HCT116 (cell line): ENCODE measurements around the gene MT2A. TPM values are rescaled to one million over a fixed set of nuclear protein-coding genes. Genes with fewer than 3 reads are reported as not detected.
A peak's percentile ranks its signal among the peaks of the same experiment; 100 is the strongest.

ENCODE experiments used
- ATAC-seq: fragments of 200-7000 bp; cut with Tn5 transposase; 2 replicates; pipeline ENCODE4 v1.9.1; 2020; ENCODE audit warnings: mild to moderate bottlenecking, moderate library complexity
- BruUV-seq: library from RNA; stranded (reverse); fragments of 400-500 nt; replicated peaks from 2 replicates; lab custom pipeline; 2021; lab: Mats Ljungman, UMichigan
- CTCF ChIA-PET: fragments of 300-600 bp; sonication (Branson Sonifier 250); formaldehyde crosslinking; loops from one replicate; lab custom pipeline; 2021; ENCODE audit warnings: antibody characterized with exemption; lab: Charles Lee
- POLR2A ChIA-PET: fragments of 300-600, 350-600 bp; sonication (Branson Sonifier 250); formaldehyde crosslinking; loops from one replicate; lab custom pipeline; 2021; ENCODE audit warnings: antibody characterized with exemption; lab: Charles Lee
- RAD21 ChIA-PET, 2 experiments: fragments of 300-600 bp; sonication (Branson Sonifier 250); formaldehyde crosslinking; loops; one replicate each; lab custom pipeline; 2023; ENCODE audit warnings: low total read pairs in 2 of 2; ENCODE audit not compliant: uncharacterized antibody in 2 of 2, unreplicated experiment in 2 of 2, low non-redundant PET in 1 of 2; lab: Charles Lee
- DNase-seq: peaks from one replicate; pipeline ENCODE4 v3.0.0-alpha.2; 2010; ENCODE audit warnings: low read depth, low spot score
- H2AFZ ChIP-seq: fragments of 200-600 bp; shearing (Covaris generic), sonication (generic); 2 replicates; pipeline ENCODE4 v1.6.1; 2017; ENCODE audit warnings: low read depth, mixed run types, mixed read lengths, antibody characterized with exemption, low read length; ENCODE audit not compliant: poor library complexity, severe bottlenecking
- H3K27ac ChIP-seq: 2 replicates; pipeline ENCODE4 v1.5.1; 2012; ENCODE audit warnings: low read depth, low read length
- H3K27me3 ChIP-seq: fragments of 200-600 bp; sonication (generic); 2 replicates; pipeline ENCODE4 v1.6.1; 2016; ENCODE audit warnings: mixed run types, low read length, mixed read lengths; ENCODE audit not compliant: insufficient read depth
- H3K36me3 ChIP-seq, 2 experiments: fragments of 200-500 bp in 1 of 2; fragments of 200-600 bp in 1 of 2; sonication (Bioruptor generic) in 1 of 2; sonication (generic) in 1 of 2; 2 replicates each; pipeline versions ENCODE4 v1.5.1 to v1.6.1; 2014 to 2016; ENCODE audit warnings: low read length in 2 of 2, inconsistent platforms in 1 of 2, mixed read lengths in 1 of 2, mixed run types in 1 of 2; ENCODE audit not compliant: insufficient read depth in 2 of 2, control insufficient read depth in 1 of 2
- H3K4me1 ChIP-seq, 2 experiments: fragments of 200-600 bp in 1 of 2; sonication (generic) in 1 of 2; 2 replicates each; pipeline versions ENCODE4 v1.5.1 to v1.6.1; 2012 to 2017; ENCODE audit warnings: low read length in 2 of 2, inconsistent platforms in 1 of 2, mild to moderate bottlenecking in 1 of 2, mixed read lengths in 1 of 2, mixed run types in 1 of 2, moderate library complexity in 1 of 2; ENCODE audit not compliant: insufficient read depth in 2 of 2, control insufficient read depth in 1 of 2
- H3K4me2 ChIP-seq: fragments of 200-600 bp; sonication (generic); 2 replicates; pipeline ENCODE4 v1.6.1; 2017; ENCODE audit warnings: mixed run types, low read length, mixed read lengths
- H3K4me3 ChIP-seq, 2 experiments: fragments of 200-600 bp in 1 of 2; sonication (generic) in 1 of 2; replicated peaks in 1 of 2; 2 replicates each; pipeline ENCODE4 v1.5.1; 2011 to 2016; ENCODE audit warnings: low read length in 2 of 2, control low read depth in 1 of 2, low read depth in 1 of 2, mild to moderate bottlenecking in 1 of 2, mixed read lengths in 1 of 2, mixed run types in 1 of 2
- H3K79me2 ChIP-seq: fragments of 200-600 bp; sonication (generic); 2 replicates; pipeline ENCODE4 v1.6.1; 2017; ENCODE audit warnings: mild to moderate bottlenecking, mixed run types, low read length, moderate library complexity, mixed read lengths; ENCODE audit not compliant: insufficient read depth
- H3K9ac ChIP-seq: fragments of 200-600 bp; sonication (generic); 2 replicates; pipeline ENCODE4 v1.6.1; 2016; ENCODE audit warnings: low read length, mixed read lengths
- H3K9me2 ChIP-seq: fragments of 200-600 bp; sonication (generic), shearing (Covaris generic); 2 replicates; pipeline ENCODE4 v1.6.1; 2017; ENCODE audit warnings: mixed run types, mild to moderate bottlenecking, moderate library complexity; ENCODE audit not compliant: insufficient read depth
- H3K9me3 ChIP-seq, 2 experiments: fragments of 200-500 bp in 1 of 2; fragments of 200-600 bp in 1 of 2; sonication (Bioruptor generic) in 1 of 2; sonication (generic) in 1 of 2; 2 replicates each; pipeline ENCODE4 v1.6.1; 2014 to 2017; ENCODE audit warnings: low read length in 2 of 2, mixed read lengths in 2 of 2, inconsistent platforms in 1 of 2, low read depth in 1 of 2, mild to moderate bottlenecking in 1 of 2, mixed run types in 1 of 2, moderate library complexity in 1 of 2; ENCODE audit not compliant: control insufficient read depth in 1 of 2, insufficient read depth in 1 of 2
- H4K20me1 ChIP-seq: fragments of 200-600 bp; sonication (generic), shearing (Covaris generic); 2 replicates; pipeline ENCODE4 v1.6.1; 2017; ENCODE audit warnings: mixed run types, mild to moderate bottlenecking, moderate library complexity; ENCODE audit not compliant: insufficient read depth
- FOSL1 ChIP-seq: IDR thresholded peaks from 2 replicates; pipeline ENCODE4 v1.6.1; 2012; ENCODE audit warnings: low read depth
- JUND ChIP-seq: IDR thresholded peaks from 2 replicates; pipeline ENCODE4 v1.6.1; 2012
- intact Hi-C: fragments of 100-400 bp; cut with micrococcal nuclease; formaldehyde crosslinking; loops from 2 replicates; pipeline ENCODE4 v1.10.0; 2022
- total RNA-seq: library from RNA; stranded (reverse); gene quantifications from one replicate; pipeline ENCODE4 v1.2.1, GENCODE V29; 2021; ENCODE audit not compliant: unreplicated experiment
- TF ChIP-seq, protein P1 (sequence below): IDR thresholded peaks from 2 replicates; pipeline ENCODE4 v1.6.1; 2012; ENCODE audit warnings: low read depth

MT2A gene
- total RNA-seq, 1 experiment from 2014 or later: 710 TPM

DNA sequence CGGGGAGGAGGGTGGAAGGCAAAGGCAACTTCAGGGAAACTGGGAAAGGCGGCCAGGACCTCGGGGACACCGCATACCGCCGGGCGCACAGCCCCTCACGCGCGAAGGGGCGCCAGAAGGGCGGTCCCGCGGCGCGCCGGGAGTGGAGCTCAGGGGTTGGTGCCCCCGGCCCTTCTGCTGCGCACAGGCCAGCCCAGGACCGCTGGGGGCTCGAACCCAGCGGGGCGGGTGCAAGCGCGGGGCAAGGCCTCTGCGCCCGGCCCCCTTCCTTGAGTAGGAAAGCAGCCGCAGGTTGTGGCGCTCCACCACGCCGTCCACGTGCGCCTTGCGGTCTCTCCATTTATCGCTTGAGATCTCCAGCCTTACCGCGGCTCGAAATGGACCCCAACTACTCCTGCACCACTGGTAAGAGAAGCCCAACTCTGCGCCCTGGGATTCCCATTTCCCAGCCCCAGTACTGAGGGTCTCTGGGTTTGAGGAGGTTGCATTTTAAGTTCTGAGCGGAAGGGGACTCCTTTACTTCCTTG lies 27.1 kb downstream of the MT2A start (continued):
- TF ChIP-seq, protein P1, sequence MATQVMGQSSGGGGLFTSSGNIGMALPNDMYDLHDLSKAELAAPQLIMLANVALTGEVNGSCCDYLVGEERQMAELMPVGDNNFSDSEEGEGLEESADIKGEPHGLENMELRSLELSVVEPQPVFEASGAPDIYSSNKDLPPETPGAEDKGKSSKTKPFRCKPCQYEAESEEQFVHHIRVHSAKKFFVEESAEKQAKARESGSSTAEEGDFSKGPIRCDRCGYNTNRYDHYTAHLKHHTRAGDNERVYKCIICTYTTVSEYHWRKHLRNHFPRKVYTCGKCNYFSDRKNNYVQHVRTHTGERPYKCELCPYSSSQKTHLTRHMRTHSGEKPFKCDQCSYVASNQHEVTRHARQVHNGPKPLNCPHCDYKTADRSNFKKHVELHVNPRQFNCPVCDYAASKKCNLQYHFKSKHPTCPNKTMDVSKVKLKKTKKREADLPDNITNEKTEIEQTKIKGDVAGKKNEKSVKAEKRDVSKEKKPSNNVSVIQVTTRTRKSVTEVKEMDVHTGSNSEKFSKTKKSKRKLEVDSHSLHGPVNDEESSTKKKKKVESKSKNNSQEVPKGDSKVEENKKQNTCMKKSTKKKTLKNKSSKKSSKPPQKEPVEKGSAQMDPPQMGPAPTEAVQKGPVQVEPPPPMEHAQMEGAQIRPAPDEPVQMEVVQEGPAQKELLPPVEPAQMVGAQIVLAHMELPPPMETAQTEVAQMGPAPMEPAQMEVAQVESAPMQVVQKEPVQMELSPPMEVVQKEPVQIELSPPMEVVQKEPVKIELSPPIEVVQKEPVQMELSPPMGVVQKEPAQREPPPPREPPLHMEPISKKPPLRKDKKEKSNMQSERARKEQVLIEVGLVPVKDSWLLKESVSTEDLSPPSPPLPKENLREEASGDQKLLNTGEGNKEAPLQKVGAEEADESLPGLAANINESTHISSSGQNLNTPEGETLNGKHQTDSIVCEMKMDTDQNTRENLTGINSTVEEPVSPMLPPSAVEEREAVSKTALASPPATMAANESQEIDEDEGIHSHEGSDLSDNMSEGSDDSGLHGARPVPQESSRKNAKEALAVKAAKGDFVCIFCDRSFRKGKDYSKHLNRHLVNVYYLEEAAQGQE: no peak
- TF ChIP-seq, all 23 proteins: peak for 0

DNA sequence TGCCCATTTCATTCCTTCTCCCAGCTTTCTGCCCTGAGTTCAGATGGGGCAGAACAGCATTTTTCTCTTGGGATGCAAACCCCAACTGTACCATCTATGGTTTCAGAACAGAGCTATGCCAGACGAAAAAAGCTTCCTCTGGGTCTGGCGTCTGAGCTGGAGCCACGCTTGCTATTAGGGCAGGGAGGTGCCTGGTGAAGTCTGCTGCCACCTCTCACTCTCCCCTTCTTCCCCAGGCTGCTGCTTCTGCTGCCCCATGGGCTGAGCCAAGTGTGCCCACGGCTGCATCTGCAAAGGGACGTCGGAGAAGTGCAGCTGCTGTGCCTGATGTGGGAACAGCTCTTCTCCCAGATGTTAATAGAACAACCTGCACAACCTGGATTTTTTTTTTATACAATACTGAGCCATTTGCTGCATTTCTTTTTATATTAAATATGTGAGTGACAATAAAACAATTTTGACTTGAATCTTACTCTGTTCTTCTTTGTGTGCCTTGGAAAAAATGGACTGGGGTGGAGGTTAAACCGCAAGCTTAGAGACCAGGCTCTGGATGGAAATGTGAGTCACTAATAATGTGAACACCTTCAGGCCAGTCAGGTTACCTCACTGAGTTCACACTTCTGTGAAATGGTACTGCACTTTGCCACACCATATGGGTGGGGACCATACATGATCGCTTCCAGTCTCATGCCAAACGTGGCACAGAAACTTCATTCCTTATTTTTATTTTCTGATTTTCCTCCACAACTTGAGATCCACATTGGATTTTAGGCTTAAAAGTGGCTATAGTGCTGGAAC lies 28.4 kb downstream of the MT2A start:
- H3K4me2 ChIP-seq: no peak overlapping the region
- H3K4me3 ChIP-seq: no peak overlapping the region
- no peaks in the 10 kb centered on the region for H3K9me3 ChIP-seq
- CTCF ChIA-PET: no interaction called here
- no peaks in the 10 kb centered on the region for H4K20me1 ChIP-seq
- RAD21 ChIA-PET: no interaction called here
- 0 out of 2 replicates have a peak, but pooled peaks have one; percentile 52 for ATAC-seq
- no peak overlapping the region for H3K27ac ChIP-seq
- TF ChIP-seq FOSL1 (no peak), JUND (no peak)
- POLR2A ChIA-PET: interaction anchor here (1.5 to 1.9 kb wide), 2 partner anchors 10 to 11 kb away, joined by 4 to 8 read pairs; partner anchors contain the start of gene MT1E
- no peak overlapping the region for H2AFZ ChIP-seq
- no peak overlapping the region for H3K9ac ChIP-seq
- no peaks in the 10 kb centered on the region for H3K79me2 ChIP-seq
- H3K36me3 ChIP-seq: no peaks in the 10 kb centered on the region
- intact Hi-C loops: no loop called here
- no peaks in the 10 kb centered on the region for H3K27me3 ChIP-seq
- BruUV-seq: no TSS peak
- no peak for DNase-seq
- peaks cover 0 to 3% of the 10 kb centered on the region in 2 experiments; a peak in 1 of 4 replicates for H3K4me1 ChIP-seq
- no peaks in the 10 kb centered on the region for H3K9me2 ChIP-seq
